Measurements from ENCODE around the gene FLAD1. TPM values are rescaled to one million over a fixed set of nuclear protein-coding genes. Genes with fewer than 3 reads are reported as not detected.

Gene FLAD1
- total RNA-seq, 1 experiment from 2014 or later: 88.3 TPM

- TF ChIP-seq ARID4B (CRISPR knock-in tag; IDR thresholded peaks at IDR 0.05; ENCODE audit: borderline replicate concordance): no peak
- no peak for TF ChIP-seq SMAD3 (CRISPR knock-in tag; IDR thresholded peaks at IDR 0.05; ENCODE audit: borderline replicate concordance)
- TF ChIP-seq GTF2I (CRISPR knock-in tag; conservative IDR thresholded peaks at IDR 0.05): no peak
- TF ChIP-seq MYBL2 (CRISPR knock-in tag; IDR thresholded peaks at IDR 0.05): no peak
- no peak for TF ChIP-seq NFYB (CRISPR knock-in tag; conservative IDR thresholded peaks at IDR 0.05; ENCODE audit: low read depth)
These were observed 31.8 kb downstream of the FLAD1 start (continued) for GRCh38 chr1:155014709-155015508.

- peaks cover 49% of the 10 kb centered on the region for H3K4me1 Mint-ChIP-seq
- no peaks in the 10 kb centered on the region for H3K9me3 Mint-ChIP-seq
- peaks cover 8% of the 10 kb centered on the region; the same call in 1 of the 2 replicates for H3K36me3 Mint-ChIP-seq
- ChIA-PET POLR2A (interaction anchor here (1.6 to 3.5 kb wide), 3 partner anchors 13 to 43 kb away, joined by 4 to 28 read pairs (median 22); partner anchors contain the start of gene ZBTB7B), CTCF (interaction anchor here (0.6 to 6.8 kb wide), 12 partner anchors 8 to 157 kb away, joined by 3 to 79 read pairs (median 17); partner anchors contain the start of genes ADAM15, EFNA3, EFNA4 and KRTCAP2)
- H3K27ac Mint-ChIP-seq: 0 out of 2 replicates have a peak overlapping the region, but pooled peaks have one; percentile 41
- peaks cover 4% of the 10 kb centered on the region; the same call in 1 of the 2 replicates for H3K27me3 Mint-ChIP-seq (ENCODE audit: low read depth)
- H3K4me3 Mint-ChIP-seq: no peak overlapping the region
- ATAC-seq (no peak), DNase-seq (ENCODE audit: low spot score) (no peak)
- TF ChIP-seq FOXP1 (CRISPR knock-in tag; IDR thresholded peaks at IDR 0.05; ENCODE audit: borderline replicate concordance) (0 out of 2 replicates have a peak, but pooled peaks have one; percentile 15), NFYB (CRISPR knock-in tag; conservative IDR thresholded peaks at IDR 0.05; ENCODE audit: low read depth) (no peak)
These were observed 32.5 kb downstream of the FLAD1 start for GRCh38 chr1:155015527-155016230.

- TF ChIP-seq ZNF138 (CRISPR knock-in tag; conservative IDR thresholded peaks at IDR 0.05) (0 out of 2 replicates have a peak, but pooled peaks have one; percentile 60), KAT7 (CRISPR knock-in tag; IDR thresholded peaks at IDR 0.05; ENCODE audit: borderline replicate concordance) (no peak), GABPB1 (CRISPR knock-in tag; IDR thresholded peaks at IDR 0.05) (no peak)
- no peak overlapping the region; the same call in 1 of the 2 replicates for H3K27ac Mint-ChIP-seq
- H3K27me3 Mint-ChIP-seq (ENCODE audit: low read depth): peaks cover 4% of the 10 kb centered on the region; the same call in 1 of the 2 replicates
- peak overlapping the region; percentile 60; the same call in 1 of the 2 replicates for H3K4me3 Mint-ChIP-seq
- H3K9me3 Mint-ChIP-seq: no peaks in the 10 kb centered on the region
- H3K36me3 Mint-ChIP-seq: peaks cover 8% of the 10 kb centered on the region; the same call in 1 of the 2 replicates
- ChIA-PET POLR2A (interaction anchor here (0.6 to 3.5 kb wide), 9 partner anchors 13 to 449 kb away, joined by 3 to 28 read pairs (median 4); partner anchors contain the start of genes CHRNB2, FLAD1, SHC1 and ZBTB7B), CTCF (interaction anchor here (0.8 to 6.8 kb wide), 26 partner anchors 9 to 157 kb away, joined by 4 to 79 read pairs (median 14); partner anchors contain the start of genes ADAM15, DCST1, DCST2 and EFNA3)
- ATAC-seq (no peak), DNase-seq (ENCODE audit: low spot score) (no peak)
- H3K4me1 Mint-ChIP-seq: peaks cover 45% of the 10 kb centered on the region
These were observed 33.2 kb downstream of the FLAD1 start for GRCh38 chr1:155016231-155016831.
